Right cardiac atrium (tissue), 5 donors: Measurements from ENCODE around the gene RIPK4. TPM values are rescaled to one million over a fixed set of nuclear protein-coding genes. Genes with fewer than 3 reads are reported as not detected.
A peak's percentile ranks its signal among the peaks of the same experiment; 100 is the strongest.

ENCODE experiments used
- ATAC-seq, 2 donors: fragments of 200-7000 bp; cut with Tn5 transposase; one replicate each; pipeline versions ENCODE4 v1.8.0 to v1.9.1; 2020; ENCODE audit warnings: moderate library complexity in 2 of 2, mild to moderate bottlenecking in 1 of 2
- DNase-seq, 3 donors: peaks; one replicate each; pipeline ENCODE4 v3.0.0-alpha.2; 2020
- H3K27ac ChIP-seq: one replicate; pipeline ENCODE4 v1.5.1; 2013; ENCODE audit warnings: mild to moderate bottlenecking, low read length, control low read depth, moderate library complexity
- H3K27me3 ChIP-seq: one replicate; pipeline ENCODE4 v1.6.1; 2013; ENCODE audit not compliant: control insufficient read depth, insufficient read depth
- H3K4me1 ChIP-seq: one replicate; pipeline ENCODE4 v1.6.1; 2013; ENCODE audit warnings: low read length; ENCODE audit not compliant: control insufficient read depth, insufficient read depth
- H3K4me3 ChIP-seq: one replicate; pipeline ENCODE4 v1.5.1; 2013; ENCODE audit warnings: low read length, control low read depth
- H3K9me3 ChIP-seq: one replicate; pipeline ENCODE4 v1.6.1; 2013; ENCODE audit warnings: low read length; ENCODE audit not compliant: control insufficient read depth
- WGBS: extraction: QIAGEN DNeasy Blood & Tissue Kit; methylation state at CpG from one replicate; pipeline ENCODE4 v1.1.7; 2013; 5-methylcytosine and 5-hydroxymethylcytosine counted together
- intact Hi-C, 4 donors: fragments of 100-400 bp; cut with DNase I; formaldehyde crosslinking; loops; one replicate each; pipeline versions ENCODE4 v1.11.0 to v1.14.0; 2022 to 2023
- polyA plus RNA-seq: library from polyadenylated mRNA; stranded (reverse); fragments of 200-250 nt; gene quantifications from one replicate; pipeline ENCODE4 v1.2.3, GENCODE V29; 2013
- total RNA-seq, 4 donors: library from RNA; stranded (reverse); fragmentation: NEBNext Ultra II Directional; extraction: Animal tissue kit (Norgen Biotek cat#: 25700); gene quantifications; one replicate each; pipeline ENCODE4 v1.2.1, GENCODE V29; 2021
- donor health status: healthy with polysubstance abuse.
- donor health status: DM: no; HTN: yes; CAD: no.
- donor health status: DM: no; HTN: no; CAD: no.
- donor health status: DM: no; HTN: yes; CAD: no; lungs with severe emphysema.
- donor health status: DM: yes; HTN: yes; CAD: no.

Gene RIPK4
- total and polyA plus RNA-seq, 5 donors, result 0.70 to 1.2 (median 0.91) TPM

GRCh38 chr21:41805038-41805437 lies 38.2 kb upstream of the RIPK4 start:
- Histone ChIP-seq H3K4me3 (no peak overlapping the region), H3K4me1 (no peaks in the 10 kb centered on the region), H3K27ac (no peak overlapping the region), H3K27me3 (no peaks in the 10 kb centered on the region), H3K9me3 (no peaks in the 10 kb centered on the region)
- WGBS, result 89% methylated on average over 10 of the region's 10 CpGs
- intact Hi-C loops, result no loop called here
- ATAC-seq (no peak), DNase-seq (no peak)

- Histone ChIP-seq H3K27ac (no peak overlapping the region), H3K9me3 (no peaks in the 10 kb centered on the region), H3K4me3 (no peak overlapping the region), H3K4me1 (no peaks in the 10 kb centered on the region), H3K27me3 (no peaks in the 10 kb centered on the region)
- DNase-seq (no peak), ATAC-seq (no peak)
- intact Hi-C loops, result no loop called here
- WGBS, result 98% methylated on average over 10 of the region's 10 CpGs
These were observed 37.5 kb upstream of the RIPK4 start for GRCh38 chr21:41804381-41804780.

DNA sequence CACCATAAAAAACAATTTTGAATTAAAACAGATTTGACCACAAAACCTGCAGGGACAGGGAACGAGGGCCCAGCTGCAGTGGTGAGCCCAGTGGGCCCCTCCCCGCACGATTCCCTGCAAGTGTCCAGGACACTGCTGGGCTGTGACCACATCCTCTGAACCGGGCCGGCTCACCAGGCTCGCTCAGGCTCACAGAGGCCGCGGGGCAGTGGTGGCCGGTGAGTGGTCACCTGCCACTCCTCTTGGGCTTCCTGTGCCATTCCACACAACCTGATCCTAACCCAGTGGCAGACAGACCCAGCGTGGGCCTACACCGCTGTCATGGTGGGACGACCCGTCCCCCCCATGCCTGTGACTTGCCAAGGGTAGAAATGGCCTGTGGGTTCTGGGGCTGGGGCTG lies 36.5 kb upstream of the RIPK4 start:
- intact Hi-C loops, result no loop called here
- peak in 1 of 2 donors; percentile 24 for ATAC-seq
- H3K27me3 ChIP-seq, result no peaks in the 10 kb centered on the region
- no peak overlapping the region for H3K27ac ChIP-seq
- H3K9me3 ChIP-seq, result no peaks in the 10 kb centered on the region
- no peaks in the 10 kb centered on the region for H3K4me1 ChIP-seq
- no peak overlapping the region for H3K4me3 ChIP-seq
- DNase-seq, result no peak
- WGBS, result 80% methylated on average over 13 of the region's 13 CpGs

- H3K27me3 ChIP-seq, result no peaks in the 10 kb centered on the region
- no peak overlapping the region for H3K4me3 ChIP-seq
- peak; percentile 71 to 90 (median 84) for DNase-seq
- WGBS, result 47% methylated on average over 19 of the region's 19 CpGs
- intact Hi-C loops, result no loop called here
- no peak overlapping the region for H3K27ac ChIP-seq
- no peaks in the 10 kb centered on the region for H3K4me1 ChIP-seq
- ATAC-seq, result peak; percentile 42 to 70
- H3K9me3 ChIP-seq, result no peaks in the 10 kb centered on the region
These were observed 35.8 kb upstream of the RIPK4 start for GRCh38 chr21:41802684-41803083.

DNA sequence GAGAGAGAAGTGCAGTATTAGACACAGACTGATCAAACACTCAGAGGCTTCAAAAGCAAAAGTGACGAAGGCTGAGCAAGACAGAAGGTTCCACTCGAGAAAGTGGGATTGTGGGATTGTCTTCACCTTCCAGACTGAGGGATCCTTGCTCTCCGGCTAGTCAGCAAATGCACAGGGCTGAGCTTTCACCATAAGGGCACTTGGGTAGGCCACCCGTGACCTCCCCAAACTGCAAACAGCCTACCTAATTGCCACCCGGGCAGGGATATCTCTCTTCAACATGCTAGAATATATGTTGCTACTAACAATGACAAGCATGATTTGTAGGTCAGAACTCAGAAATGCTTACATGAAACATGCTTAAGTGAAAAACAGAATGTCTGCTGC lies 35.3 kb upstream of the RIPK4 start:
- Histone ChIP-seq H3K9me3 (no peaks in the 10 kb centered on the region), H3K4me1 (no peaks in the 10 kb centered on the region), H3K4me3 (no peak overlapping the region), H3K27ac (no peak overlapping the region), H3K27me3 (no peaks in the 10 kb centered on the region)
- DNase-seq, result no peak
- no peak for ATAC-seq
- intact Hi-C loops, result no loop called here
- WGBS, result 78% methylated on average over 5 of the region's 5 CpGs

DNA sequence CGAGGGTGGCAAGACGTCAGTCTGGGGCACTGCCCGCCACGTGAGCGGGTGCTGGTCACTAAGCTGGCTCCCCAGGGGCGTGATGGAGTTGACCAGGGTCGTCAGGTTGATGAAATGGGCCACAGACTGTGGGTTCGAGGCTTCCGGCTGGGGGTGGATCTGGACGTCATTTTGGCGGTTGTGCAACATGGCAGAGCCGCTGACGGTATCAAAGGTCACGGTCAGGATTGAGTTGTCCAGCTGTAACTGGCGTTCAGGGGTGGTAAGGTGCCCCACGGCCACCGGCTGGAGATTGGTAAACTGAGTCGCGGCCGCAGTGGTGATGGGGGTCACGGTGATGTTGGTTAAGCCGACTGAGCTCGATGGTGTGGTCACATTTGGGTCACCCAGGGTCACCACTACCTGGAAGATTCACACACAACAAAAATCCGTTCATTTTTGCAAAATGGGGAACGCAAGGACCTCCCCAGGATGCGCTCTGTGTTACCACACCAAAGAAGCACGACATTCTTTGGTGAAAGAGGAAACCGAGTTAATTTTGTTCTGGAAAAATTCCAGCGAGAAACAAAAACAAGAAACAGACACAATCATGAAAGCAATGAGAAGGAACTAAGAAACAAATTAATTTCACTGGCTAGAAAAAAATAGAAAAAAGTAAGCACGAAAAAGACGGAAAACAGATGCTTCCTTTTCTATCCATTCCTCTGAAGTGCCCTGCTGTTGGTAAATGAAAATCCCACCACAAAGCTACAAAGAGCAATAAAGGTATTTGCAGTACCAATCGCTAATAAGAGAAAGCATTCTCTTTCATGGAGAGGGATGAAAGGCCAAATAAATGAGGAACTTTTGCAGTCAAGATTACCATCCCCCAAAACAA lies 34.7 kb upstream of the RIPK4 start:
- Histone ChIP-seq H3K27me3 (no peaks in the 10 kb centered on the region), H3K4me1 (no peaks in the 10 kb centered on the region), H3K27ac (no peak overlapping the region), H3K9me3 (no peaks in the 10 kb centered on the region), H3K4me3 (no peak overlapping the region)
- intact Hi-C loops, result no loop called here
- 89% methylated on average over 32 of the region's 32 CpGs for WGBS
- ATAC-seq, result no peak
- DNase-seq, result peak in 1 of 3 donors; percentile 60

DNA sequence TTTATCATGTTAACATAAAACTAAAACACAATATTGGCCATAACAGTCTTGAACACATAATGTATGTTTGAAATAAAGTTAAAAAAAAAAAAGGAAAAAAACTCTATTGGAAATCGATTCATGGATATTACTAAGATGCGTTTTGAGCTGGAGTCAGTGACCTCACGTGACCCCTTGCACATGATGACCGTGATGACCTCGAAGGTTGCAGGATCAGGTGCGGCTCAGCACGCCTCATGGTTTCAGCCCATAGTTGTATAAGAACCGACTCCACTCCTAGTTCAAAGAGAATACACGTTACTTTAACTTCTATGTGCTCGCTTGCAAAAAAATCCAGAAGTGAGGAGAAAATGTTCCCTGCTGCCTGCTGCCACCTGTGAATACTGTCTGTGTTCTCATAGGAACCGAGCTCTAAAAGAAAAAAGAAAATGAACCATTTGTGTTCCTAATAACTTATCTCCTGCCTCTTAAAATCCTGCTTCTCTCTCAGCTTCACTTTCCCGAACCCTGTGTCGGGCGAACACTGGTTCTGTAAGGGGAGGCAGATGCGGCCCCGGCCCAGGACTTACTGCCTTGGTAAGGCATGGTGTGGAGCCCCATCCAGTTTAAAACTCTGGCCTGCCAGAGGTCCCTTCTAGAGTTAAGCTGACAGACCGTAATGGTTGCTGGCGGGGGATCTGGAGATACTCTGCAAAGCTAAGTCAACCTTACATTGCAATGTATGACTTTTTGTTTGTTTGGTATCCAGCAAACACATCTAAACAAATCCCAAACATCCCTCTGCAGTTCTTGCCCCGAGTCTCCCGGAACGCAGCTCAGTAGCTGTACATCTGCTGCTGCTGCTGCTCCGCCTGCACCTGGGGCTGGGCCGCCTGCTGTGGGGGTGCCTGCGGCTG lies 33.8 kb upstream of the RIPK4 start:
- Histone ChIP-seq H3K4me3 (no peak overlapping the region), H3K27ac (no peak overlapping the region), H3K4me1 (no peaks in the 10 kb centered on the region), H3K9me3 (no peaks in the 10 kb centered on the region), H3K27me3 (no peaks in the 10 kb centered on the region)
- no peak for DNase-seq
- WGBS, result 90% methylated on average over 24 of the region's 24 CpGs
- intact Hi-C loops, result no loop called here
- no peak for ATAC-seq

GRCh38 chr21:41799763-41800162 lies 32.9 kb upstream of the RIPK4 start:
- DNase-seq, result no peak
- 95% methylated on average over 7 of the region's 7 CpGs for WGBS
- Histone ChIP-seq H3K27me3 (no peaks in the 10 kb centered on the region), H3K4me3 (no peak overlapping the region), H3K9me3 (no peaks in the 10 kb centered on the region), H3K27ac (no peak overlapping the region), H3K4me1 (no peaks in the 10 kb centered on the region)
- intact Hi-C loops, result no loop called here
- no peak for ATAC-seq

- H3K27ac ChIP-seq, result no peak overlapping the region
- H3K4me3 ChIP-seq, result no peak overlapping the region
- no peaks in the 10 kb centered on the region for H3K9me3 ChIP-seq
- no peaks in the 10 kb centered on the region for H3K4me1 ChIP-seq
- intact Hi-C loops, result no loop called here
- WGBS, result 95% methylated on average over 20 of the region's 20 CpGs
- no peak for ATAC-seq
- no peak for DNase-seq
- H3K27me3 ChIP-seq, result no peaks in the 10 kb centered on the region
These were observed 31.5 kb upstream of the RIPK4 start for GRCh38 chr21:41798326-41798725.

DNA sequence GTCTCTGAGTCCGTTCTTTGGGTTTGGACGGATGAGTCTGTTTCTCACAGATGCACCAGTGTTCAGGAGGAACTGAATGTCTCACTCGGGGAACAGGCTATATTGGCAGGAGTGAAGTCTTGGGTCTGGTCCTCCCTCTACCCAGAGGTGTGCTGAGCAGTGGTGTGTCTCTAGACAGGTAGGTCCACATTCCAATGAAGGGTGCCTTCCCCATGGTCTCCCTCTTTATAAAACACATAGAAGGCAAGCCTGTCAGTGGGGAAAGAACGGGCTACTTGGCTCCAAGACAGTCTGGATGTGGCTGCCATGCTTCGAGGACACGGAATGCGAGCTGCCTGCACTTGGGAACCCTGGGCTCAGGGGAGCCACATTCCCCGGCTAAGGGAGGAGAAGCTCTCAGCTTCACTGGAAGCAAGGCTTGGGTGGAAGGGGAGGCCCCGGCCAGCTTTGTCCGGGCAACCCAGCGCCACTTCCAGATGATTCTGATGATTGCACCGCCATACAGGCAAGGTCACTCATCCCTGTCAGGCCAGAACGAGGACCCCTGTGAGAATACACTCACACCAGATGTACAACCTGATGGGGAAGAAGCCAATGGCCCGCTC lies 29.7 kb upstream of the RIPK4 start:
- Histone ChIP-seq H3K4me1 (no peaks in the 10 kb centered on the region), H3K27me3 (no peaks in the 10 kb centered on the region), H3K9me3 (no peaks in the 10 kb centered on the region), H3K4me3 (no peak overlapping the region), H3K27ac (no peak overlapping the region)
- DNase-seq (no peak), ATAC-seq (no peak)
- intact Hi-C loops, result no loop called here
- WGBS, result 94% methylated on average over 14 of the region's 14 CpGs

GRCh38 chr21:41795726-41796125 lies 28.9 kb upstream of the RIPK4 start:
- Histone ChIP-seq H3K4me3 (no peak overlapping the region), H3K27me3 (no peaks in the 10 kb centered on the region), H3K27ac (no peak overlapping the region), H3K9me3 (no peaks in the 10 kb centered on the region), H3K4me1 (no peaks in the 10 kb centered on the region)
- intact Hi-C loops, result no loop called here
- ATAC-seq (no peak), DNase-seq (no peak)
- WGBS, result 52% methylated on average over 3 of the region's 3 CpGs
